Measurements from ENCODE around the gene CYP26C1. TPM values are rescaled to one million over a fixed set of nuclear protein-coding genes. Genes with fewer than 3 reads are reported as not detected.

The CYP26C1 gene
- total and polyA plus RNA-seq, 2 of the 13 experiments (the other 11 are each of a cell fraction or from before 2014, with no cell fraction given) = 0.02 TPM; not detected in 1

DNA sequence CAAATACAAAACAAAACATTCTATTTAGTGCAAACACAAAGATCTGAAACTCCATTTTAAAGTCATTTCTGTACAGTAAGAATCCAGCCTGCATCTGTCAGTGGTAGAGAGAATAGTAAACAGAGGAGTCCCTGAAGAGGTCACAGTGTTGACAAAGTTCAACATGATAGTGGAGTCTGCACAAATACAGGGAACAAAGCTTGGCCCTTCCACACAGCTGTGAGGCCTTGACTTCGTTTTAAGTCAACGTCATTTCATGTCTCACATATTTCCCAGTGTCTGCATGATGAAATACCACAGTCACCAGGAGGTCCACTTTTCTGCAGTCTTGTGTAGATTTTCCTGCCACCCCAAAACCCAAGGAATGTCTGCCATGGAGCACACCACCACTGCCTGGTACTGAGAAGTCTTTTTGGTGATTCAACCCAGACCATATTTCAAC, 46.1 kb downstream of the CYP26C1 start (continued):
- TF ChIP-seq SSRP1 (CRISPR knock-in tag; IDR thresholded peaks at IDR 0.05) = no peak
- no peak for TF ChIP-seq PTBP1 (IDR thresholded peaks at IDR 0.05; ENCODE audit: low read depth, low read length, poor library complexity, severe bottlenecking)
- TF ChIP-seq ZNF543 (CRISPR knock-in tag; IDR thresholded peaks at IDR 0.05) = no peak
- peak; percentile 92 for TF ChIP-seq ISL2 (CRISPR knock-in tag; IDR thresholded peaks at IDR 0.05)
- no peak for TF ChIP-seq KLF13 (CRISPR knock-in tag; IDR thresholded peaks at IDR 0.05)
- TF ChIP-seq KLF11 (CRISPR knock-in tag; IDR thresholded peaks at IDR 0.05) = no peak; the same call in 1 of the 2 replicates
- no peak for TF ChIP-seq CHD4 (IDR thresholded peaks at IDR 0.05; ENCODE audit: borderline replicate concordance, low read length)
- TF ChIP-seq CBX1 (IDR thresholded peaks at IDR 0.05; ENCODE audit: low read depth) = no peak
- TF ChIP-seq, protein P1, sequence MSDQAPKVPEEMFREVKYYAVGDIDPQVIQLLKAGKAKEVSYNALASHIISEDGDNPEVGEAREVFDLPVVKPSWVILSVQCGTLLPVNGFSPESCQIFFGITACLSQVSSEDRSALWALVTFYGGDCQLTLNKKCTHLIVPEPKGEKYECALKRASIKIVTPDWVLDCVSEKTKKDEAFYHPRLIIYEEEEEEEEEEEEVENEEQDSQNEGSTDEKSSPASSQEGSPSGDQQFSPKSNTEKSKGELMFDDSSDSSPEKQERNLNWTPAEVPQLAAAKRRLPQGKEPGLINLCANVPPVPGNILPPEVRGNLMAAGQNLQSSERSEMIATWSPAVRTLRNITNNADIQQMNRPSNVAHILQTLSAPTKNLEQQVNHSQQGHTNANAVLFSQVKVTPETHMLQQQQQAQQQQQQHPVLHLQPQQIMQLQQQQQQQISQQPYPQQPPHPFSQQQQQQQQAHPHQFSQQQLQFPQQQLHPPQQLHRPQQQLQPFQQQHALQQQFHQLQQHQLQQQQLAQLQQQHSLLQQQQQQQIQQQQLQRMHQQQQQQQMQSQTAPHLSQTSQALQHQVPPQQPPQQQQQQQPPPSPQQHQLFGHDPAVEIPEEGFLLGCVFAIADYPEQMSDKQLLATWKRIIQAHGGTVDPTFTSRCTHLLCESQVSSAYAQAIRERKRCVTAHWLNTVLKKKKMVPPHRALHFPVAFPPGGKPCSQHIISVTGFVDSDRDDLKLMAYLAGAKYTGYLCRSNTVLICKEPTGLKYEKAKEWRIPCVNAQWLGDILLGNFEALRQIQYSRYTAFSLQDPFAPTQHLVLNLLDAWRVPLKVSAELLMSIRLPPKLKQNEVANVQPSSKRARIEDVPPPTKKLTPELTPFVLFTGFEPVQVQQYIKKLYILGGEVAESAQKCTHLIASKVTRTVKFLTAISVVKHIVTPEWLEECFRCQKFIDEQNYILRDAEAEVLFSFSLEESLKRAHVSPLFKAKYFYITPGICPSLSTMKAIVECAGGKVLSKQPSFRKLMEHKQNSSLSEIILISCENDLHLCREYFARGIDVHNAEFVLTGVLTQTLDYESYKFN (CRISPR knock-in tag; conservative IDR thresholded peaks at IDR 0.05) = peak; percentile 90
- TF ChIP-seq, protein P2, sequence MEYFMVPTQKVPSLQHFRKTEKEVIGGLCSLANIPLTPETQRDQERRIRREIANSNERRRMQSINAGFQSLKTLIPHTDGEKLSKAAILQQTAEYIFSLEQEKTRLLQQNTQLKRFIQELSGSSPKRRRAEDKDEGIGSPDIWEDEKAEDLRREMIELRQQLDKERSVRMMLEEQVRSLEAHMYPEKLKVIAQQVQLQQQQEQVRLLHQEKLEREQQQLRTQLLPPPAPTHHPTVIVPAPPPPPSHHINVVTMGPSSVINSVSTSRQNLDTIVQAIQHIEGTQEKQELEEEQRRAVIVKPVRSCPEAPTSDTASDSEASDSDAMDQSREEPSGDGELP (IDR thresholded peaks at IDR 0.05; ENCODE audit: borderline replicate concordance, low read depth) = peak; percentile 96
- TF ChIP-seq POLR2AphosphoS2 (IDR thresholded peaks at IDR 0.05; ENCODE audit: low read depth, low read length) = no peak
- TF ChIP-seq XRCC5 (optimal IDR thresholded peaks at IDR 0.05; ENCODE audit: low read length) = no peak
- TF ChIP-seq, protein P3, sequence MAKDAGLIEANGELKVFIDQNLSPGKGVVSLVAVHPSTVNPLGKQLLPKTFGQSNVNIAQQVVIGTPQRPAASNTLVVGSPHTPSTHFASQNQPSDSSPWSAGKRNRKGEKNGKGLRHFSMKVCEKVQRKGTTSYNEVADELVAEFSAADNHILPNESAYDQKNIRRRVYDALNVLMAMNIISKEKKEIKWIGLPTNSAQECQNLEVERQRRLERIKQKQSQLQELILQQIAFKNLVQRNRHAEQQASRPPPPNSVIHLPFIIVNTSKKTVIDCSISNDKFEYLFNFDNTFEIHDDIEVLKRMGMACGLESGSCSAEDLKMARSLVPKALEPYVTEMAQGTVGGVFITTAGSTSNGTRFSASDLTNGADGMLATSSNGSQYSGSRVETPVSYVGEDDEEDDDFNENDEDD (CRISPR knock-in tag; IDR thresholded peaks at IDR 0.05; ENCODE audit: borderline replicate concordance) = no peak
- TF ChIP-seq ZNF256 (CRISPR knock-in tag; conservative IDR thresholded peaks at IDR 0.05) = no peak
- no peak for TF ChIP-seq MED13 (CRISPR knock-in tag; IDR thresholded peaks at IDR 0.05)
- TF ChIP-seq, protein P4, sequence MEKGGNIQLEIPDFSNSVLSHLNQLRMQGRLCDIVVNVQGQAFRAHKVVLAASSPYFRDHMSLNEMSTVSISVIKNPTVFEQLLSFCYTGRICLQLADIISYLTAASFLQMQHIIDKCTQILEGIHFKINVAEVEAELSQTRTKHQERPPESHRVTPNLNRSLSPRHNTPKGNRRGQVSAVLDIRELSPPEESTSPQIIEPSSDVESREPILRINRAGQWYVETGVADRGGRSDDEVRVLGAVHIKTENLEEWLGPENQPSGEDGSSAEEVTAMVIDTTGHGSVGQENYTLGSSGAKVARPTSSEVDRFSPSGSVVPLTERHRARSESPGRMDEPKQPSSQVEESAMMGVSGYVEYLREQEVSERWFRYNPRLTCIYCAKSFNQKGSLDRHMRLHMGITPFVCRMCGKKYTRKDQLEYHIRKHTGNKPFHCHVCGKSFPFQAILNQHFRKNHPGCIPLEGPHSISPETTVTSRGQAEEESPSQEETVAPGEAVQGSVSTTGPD (CRISPR knock-in tag; IDR thresholded peaks at IDR 0.05) = no peak
- TF ChIP-seq, protein P5, sequence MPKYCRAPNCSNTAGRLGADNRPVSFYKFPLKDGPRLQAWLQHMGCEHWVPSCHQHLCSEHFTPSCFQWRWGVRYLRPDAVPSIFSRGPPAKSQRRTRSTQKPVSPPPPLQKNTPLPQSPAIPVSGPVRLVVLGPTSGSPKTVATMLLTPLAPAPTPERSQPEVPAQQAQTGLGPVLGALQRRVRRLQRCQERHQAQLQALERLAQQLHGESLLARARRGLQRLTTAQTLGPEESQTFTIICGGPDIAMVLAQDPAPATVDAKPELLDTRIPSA (CRISPR knock-in tag; IDR thresholded peaks at IDR 0.05; ENCODE audit: borderline replicate concordance) = no peak
- TF ChIP-seq MED8 (CRISPR knock-in tag; IDR thresholded peaks at IDR 0.05; ENCODE audit: insufficient replicate concordance) = no peak
- TF ChIP-seq, protein P6, sequence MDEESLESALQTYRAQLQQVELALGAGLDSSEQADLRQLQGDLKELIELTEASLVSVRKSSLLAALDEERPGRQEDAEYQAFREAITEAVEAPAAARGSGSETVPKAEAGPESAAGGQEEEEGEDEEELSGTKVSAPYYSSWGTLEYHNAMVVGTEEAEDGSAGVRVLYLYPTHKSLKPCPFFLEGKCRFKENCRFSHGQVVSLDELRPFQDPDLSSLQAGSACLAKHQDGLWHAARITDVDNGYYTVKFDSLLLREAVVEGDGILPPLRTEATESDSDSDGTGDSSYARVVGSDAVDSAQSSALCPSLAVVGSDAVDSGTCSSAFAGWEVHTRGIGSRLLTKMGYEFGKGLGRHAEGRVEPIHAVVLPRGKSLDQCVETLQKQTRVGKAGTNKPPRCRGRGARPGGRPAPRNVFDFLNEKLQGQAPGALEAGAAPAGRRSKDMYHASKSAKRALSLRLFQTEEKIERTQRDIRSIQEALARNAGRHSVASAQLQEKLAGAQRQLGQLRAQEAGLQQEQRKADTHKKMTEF (CRISPR knock-in tag; IDR thresholded peaks at IDR 0.05) = peak; percentile 94
- no peak for TF ChIP-seq ZNF775 (CRISPR knock-in tag; IDR thresholded peaks at IDR 0.05; ENCODE audit: borderline replicate concordance)
- TF ChIP-seq ZFP36 (IDR thresholded peaks at IDR 0.05; ENCODE audit: borderline replicate concordance, low read depth, low read length, partially characterized antibody) = no peak
- no peak for TF ChIP-seq PHB2 (IDR thresholded peaks at IDR 0.05; ENCODE audit: partially characterized antibody)
